ENCODE data around the gene CHST11.

CHST11 gene

GRCh38 chr12:104482748-104483147 is 26.0 kb downstream of the CHST11 start:
- no peak for DNase-seq

GRCh38 chr12:104484079-104484478 is 27.3 kb downstream of the CHST11 start:
- DNase-seq = no peak

- no peak for DNase-seq
These were observed 29.1 kb downstream of the CHST11 start for GRCh38 chr12:104485651-104486362.

GRCh38 chr12:104486363-104486750 is 29.6 kb downstream of the CHST11 start:
- DNase-seq = no peak

- DNase-seq = no peak
These were observed 30.4 kb downstream of the CHST11 start for GRCh38 chr12:104486943-104487819.

GRCh38 chr12:104488374-104488773 is 31.6 kb downstream of the CHST11 start:
- DNase-seq = no peak

GRCh38 chr12:104490186-104490585 is 33.4 kb downstream of the CHST11 start:
- DNase-seq = no peak

- DNase-seq = no peak
These were observed 34.1 kb downstream of the CHST11 start for GRCh38 chr12:104490850-104491249.

GRCh38 chr12:104493496-104493895 is 36.7 kb downstream of the CHST11 start:
- no peak for DNase-seq

- no peak for DNase-seq
These were observed 37.5 kb downstream of the CHST11 start for GRCh38 chr12:104494137-104494792.

- DNase-seq = no peak
These were observed 38.0 kb downstream of the CHST11 start for GRCh38 chr12:104494793-104495158.

GRCh38 chr12:104495786-104496185 is 39.0 kb downstream of the CHST11 start:
- DNase-seq = no peak

- no peak for DNase-seq
These were observed 39.6 kb downstream of the CHST11 start for GRCh38 chr12:104496336-104496735.

GRCh38 chr12:104498211-104498801 is 41.6 kb downstream of the CHST11 start:
- no peak for DNase-seq

GRCh38 chr12:104499668-104500332 is 43.1 kb downstream of the CHST11 start:
- no peak for DNase-seq

GRCh38 chr12:104501115-104501514 is 44.4 kb downstream of the CHST11 start:
- no peak for DNase-seq

GRCh38 chr12:104501660-104502059 is 44.9 kb downstream of the CHST11 start:
- DNase-seq = no peak

- no peak for DNase-seq
These were observed 45.5 kb downstream of the CHST11 start for GRCh38 chr12:104502217-104502616.

GRCh38 chr12:104502638-104503037 is 45.9 kb downstream of the CHST11 start:
- DNase-seq = no peak

GRCh38 chr12:104503191-104503590 is 46.4 kb downstream of the CHST11 start:
- no peak for DNase-seq

GRCh38 chr12:104504146-104504545 is 47.4 kb downstream of the CHST11 start:
- DNase-seq = no peak

- no peak for DNase-seq
These were observed 48.5 kb downstream of the CHST11 start for GRCh38 chr12:104505095-104505818.
